Activated CD8-positive, alpha-beta T cell treated with anti-CD3 and anti-CD28 coated beads, Interleukin-2, amount 10 ng/mL, durations not matched to agents 7 days and 5 days (primary cell): ENCODE data around the gene GNL1. TPM values are rescaled to one million over a fixed set of nuclear protein-coding genes. Genes with fewer than 3 reads are reported as not detected.
"Not testable (repeated sequence)": the region's sequence is repeated elsewhere in the genome, so short reads cannot be mapped to it uniquely, and the experiment has no call there.

Source experiments
- ATAC-seq: fragments of 150-1000 bp; cut with Tn5 transposase; one replicate; pipeline ENCODE4 v1.10.0; 2021; ENCODE audit warnings: moderate library complexity
- CTCF ChIA-PET: fragments of 350-600 bp; sonication (Branson Sonifier 250); formaldehyde crosslinking; loops from one replicate; lab custom pipeline; 2021; ENCODE audit warnings: antibody characterized with exemption; lab: Charles Lee
- POLR2A ChIA-PET: fragments of 350-600 bp; sonication (Branson Sonifier 250); formaldehyde crosslinking; loops from one replicate; lab custom pipeline; 2021; ENCODE audit warnings: antibody characterized with exemption; lab: Charles Lee
- DNase-seq: peaks from one replicate; pipeline ENCODE4 v3.0.0-alpha.2; 2020
- H3K27ac Mint-ChIP-seq: one replicate; pipeline ENCODE4 v1.8.0; 2021; ENCODE audit warnings: mild to moderate bottlenecking, mixed read lengths
- H3K27me3 Mint-ChIP-seq: one replicate; pipeline ENCODE4 v1.8.0; 2021; ENCODE audit warnings: low read depth, mixed read lengths
- H3K36me3 Mint-ChIP-seq: one replicate; pipeline ENCODE4 v1.8.0; 2021; ENCODE audit warnings: low read depth, mixed read lengths
- H3K4me1 Mint-ChIP-seq: one replicate; pipeline ENCODE4 v1.8.0; 2021; ENCODE audit warnings: low read depth, mixed read lengths
- H3K4me3 Mint-ChIP-seq: one replicate; pipeline ENCODE4 v1.8.0; 2021; ENCODE audit warnings: mild to moderate bottlenecking, mixed read lengths
- H3K9me3 Mint-ChIP-seq: one replicate; pipeline ENCODE4 v1.8.0; 2022; ENCODE audit warnings: mixed read lengths; ENCODE audit not compliant: insufficient read depth
- total RNA-seq, 2 experiments: library from RNA; stranded (reverse); gene quantifications; one replicate each; pipeline ENCODE4 v1.2.3, GENCODE V29; 2021

GNL1 gene
- total RNA-seq, 2 experiments from 2014 or later = 63.7 to 69.9 TPM

GRCh38 chr6:30515106-30515505, 41.2 kb downstream of the GNL1 start:
- Mint-ChIP-seq H3K27me3 (no peaks in the 10 kb centered on the region), H3K4me1 (peaks cover 70% of the 10 kb centered on the region), H3K9me3 (peaks cover 14% of the 10 kb centered on the region), H3K4me3 (peak overlapping the region; percentile 80), H3K27ac (peak overlapping the region; percentile 87), H3K36me3 (peaks cover 18% of the 10 kb centered on the region)
- DNase-seq (no peak), ATAC-seq (no peak)
- POLR2A ChIA-PET = interaction anchor here (1.0 to 13.0 kb wide), 2 partner anchors 11 to 21 kb away, joined by 3 to 275 read pairs; no protein-coding TSS in a partner anchor
- CTCF ChIA-PET = no interaction called here

GRCh38 chr6:30513451-30513850, 42.8 kb downstream of the GNL1 start:
- Mint-ChIP-seq H3K4me3 (no peak overlapping the region), H3K27me3 (no peaks in the 10 kb centered on the region), H3K9me3 (peaks cover 4% of the 10 kb centered on the region), H3K36me3 (peaks cover 9% of the 10 kb centered on the region), H3K4me1 (peaks cover 74% of the 10 kb centered on the region), H3K27ac (no peak overlapping the region)
- CTCF ChIA-PET = interaction anchor here (1.2 kb wide), 1 partner anchor 18 kb away, joined by 9 read pairs; no protein-coding TSS in a partner anchor
- no peak for DNase-seq
- POLR2A ChIA-PET = interaction anchor here (13.0 kb wide), 1 partner anchor 20 kb away, joined by 275 read pairs; no protein-coding TSS in a partner anchor
- ATAC-seq = no peak

- no peaks in the 10 kb centered on the region for H3K27me3 Mint-ChIP-seq
- no peak for DNase-seq
- peaks cover 8% of the 10 kb centered on the region for H3K36me3 Mint-ChIP-seq
- ChIA-PET CTCF (interaction anchor here (1.3 to 4.7 kb wide), 9 partner anchors 15 to 103 kb away, joined by 3 to 48 read pairs (median 16); no protein-coding TSS in a partner anchor), POLR2A (interaction anchor here (13.0 kb wide), 1 partner anchor 17 kb away, joined by 275 read pairs; no protein-coding TSS in a partner anchor)
- peaks cover 73% of the 10 kb centered on the region for H3K4me1 Mint-ChIP-seq
- H3K4me3 Mint-ChIP-seq = no peak overlapping the region
- peaks cover 5% of the 10 kb centered on the region for H3K9me3 Mint-ChIP-seq
- peak overlapping the region; percentile 45 for H3K27ac Mint-ChIP-seq
- no peak for ATAC-seq
These were observed 45.1 kb downstream of the GNL1 start for GRCh38 chr6:30511169-30511546.

GRCh38 chr6:30510419-30511168, 45.7 kb downstream of the GNL1 start:
- CTCF ChIA-PET = interaction anchor here (1.0 to 4.7 kb wide), 11 partner anchors 8 to 37 kb away, joined by 3 to 48 read pairs (median 16); no protein-coding TSS in a partner anchor
- POLR2A ChIA-PET = interaction anchor here (1.2 to 13.0 kb wide), 2 partner anchors 10 to 17 kb away, joined by 12 to 275 read pairs; no protein-coding TSS in a partner anchor

GRCh38 chr6:30508890-30509736, 47.2 kb downstream of the GNL1 start:
- no peaks in the 10 kb centered on the region for H3K27me3 Mint-ChIP-seq
- POLR2A ChIA-PET = interaction anchor here (0.6 to 13.0 kb wide), 12 partner anchors 7 to 1068 kb away, joined by 3 to 275 read pairs (median 3); no protein-coding TSS in a partner anchor
- peaks cover 8% of the 10 kb centered on the region for H3K36me3 Mint-ChIP-seq
- peaks cover 5% of the 10 kb centered on the region for H3K9me3 Mint-ChIP-seq
- CTCF ChIA-PET = interaction anchor here (0.6 to 4.7 kb wide), 18 partner anchors 9 to 74 kb away, joined by 3 to 48 read pairs (median 3); no protein-coding TSS in a partner anchor
- peak overlapping the region; percentile 89 for H3K27ac Mint-ChIP-seq
- H3K4me3 Mint-ChIP-seq = peak overlapping the region; percentile 69
- peak; percentile 68 for DNase-seq
- peak; percentile 75 for ATAC-seq
- peaks cover 61% of the 10 kb centered on the region for H3K4me1 Mint-ChIP-seq

More at GRCh38 chr6:30510419-30511168, 45.7 kb downstream of the GNL1 start:
- DNase-seq = no peak
- H3K4me3 Mint-ChIP-seq = no peak overlapping the region
- ATAC-seq = no peak
- peaks cover 5% of the 10 kb centered on the region for H3K9me3 Mint-ChIP-seq
- peaks cover 72% of the 10 kb centered on the region for H3K4me1 Mint-ChIP-seq
- H3K27ac Mint-ChIP-seq = peak overlapping the region; percentile 45
- peaks cover 8% of the 10 kb centered on the region for H3K36me3 Mint-ChIP-seq
- H3K27me3 Mint-ChIP-seq = no peaks in the 10 kb centered on the region

GRCh38 chr6:30507849-30508827, 48.2 kb downstream of the GNL1 start:
- DNase-seq (no peak), ATAC-seq (peak; percentile 19)
- Mint-ChIP-seq H3K4me3 (peak overlapping the region; percentile 69), H3K4me1 (peaks cover 60% of the 10 kb centered on the region), H3K27ac (peak overlapping the region; percentile 89), H3K9me3 (peaks cover 5% of the 10 kb centered on the region), H3K36me3 (peaks cover 8% of the 10 kb centered on the region), H3K27me3 (no peaks in the 10 kb centered on the region)
- POLR2A ChIA-PET = interaction anchor here (0.7 to 13.0 kb wide), 4 partner anchors 8 to 1069 kb away, joined by 3 to 275 read pairs (median 3); no protein-coding TSS in a partner anchor
- CTCF ChIA-PET = interaction anchor here (0.5 to 4.7 kb wide), 10 partner anchors 8 to 239 kb away, joined by 3 to 48 read pairs (median 13); no protein-coding TSS in a partner anchor

- Mint-ChIP-seq H3K4me1 (peaks cover 29% of the 10 kb centered on the region), H3K27ac (peak overlapping the region; percentile 76), H3K36me3 (no peaks in the 10 kb centered on the region), H3K9me3 (no peaks in the 10 kb centered on the region), H3K27me3 (no peaks in the 10 kb centered on the region), H3K4me3 (peak overlapping the region; percentile 65)
- peak; percentile 65 for ATAC-seq
- DNase-seq = no peak
- CTCF ChIA-PET = interaction anchor here (0.6 to 7.7 kb wide), 14 partner anchors 8 to 427 kb away, joined by 3 to 75 read pairs (median 5); no protein-coding TSS in a partner anchor
- POLR2A ChIA-PET = interaction anchor here (0.8 to 2.8 kb wide), 6 partner anchors 8 to 32 kb away, joined by 3 to 29 read pairs (median 8); no protein-coding TSS in a partner anchor
These were observed 55.6 kb downstream of the GNL1 start for GRCh38 chr6:30500421-30501355.

GRCh38 chr6:30498705-30499104, 57.6 kb downstream of the GNL1 start:
- H3K27ac Mint-ChIP-seq, H3K4me3 Mint-ChIP-seq, DNase-seq, ATAC-seq, H3K9me3 Mint-ChIP-seq, POLR2A ChIA-PET, H3K27me3 Mint-ChIP-seq: not testable (repeated sequence)
- peaks cover 11% of the 10 kb centered on the region for H3K36me3 Mint-ChIP-seq
- CTCF ChIA-PET = interaction anchor here (7.7 kb wide), 1 partner anchor 44 kb away, joined by 75 read pairs; no protein-coding TSS in a partner anchor
- peaks cover 47% of the 10 kb centered on the region for H3K4me1 Mint-ChIP-seq

GRCh38 chr6:30497714-30498113, 58.6 kb downstream of the GNL1 start:
- Mint-ChIP-seq H3K27ac (no peak overlapping the region), H3K4me1 (peaks cover 55% of the 10 kb centered on the region), H3K36me3 (peaks cover 20% of the 10 kb centered on the region), H3K9me3 (no peaks in the 10 kb centered on the region), H3K4me3 (no peak overlapping the region), H3K27me3 (no peaks in the 10 kb centered on the region)
- no peak for ATAC-seq
- ChIA-PET CTCF (interaction anchor here (1.1 kb wide), 1 partner anchor 19 kb away, joined by 5 read pairs; no protein-coding TSS in a partner anchor), POLR2A (interaction anchor here (8.6 kb wide), 1 partner anchor 15 kb away, joined by 275 read pairs; no protein-coding TSS in a partner anchor)
- DNase-seq = no peak
